Esophagus muscularis mucosa (tissue), 4 donors: ENCODE measurements around the gene MAPK11.

Experiments used
- EP300 ChIP-seq: sonication (generic); formaldehyde crosslinking; IDR thresholded peaks from one replicate; pipeline ENCODE4 v1.6.1; 2017; ENCODE audit warnings: antibody characterized with exemption
- POLR2A ChIP-seq: fragments of 450-650 bp; IDR thresholded peaks from one replicate; pipeline ENCODE4 v1.6.1; 2017; ENCODE audit warnings: antibody characterized with exemption, moderate library complexity, mild to moderate bottlenecking, low read depth
- POLR2AphosphoS5 ChIP-seq, 2 donors: sonication (generic); formaldehyde crosslinking; IDR thresholded peaks; one replicate each; pipeline ENCODE4 v1.6.1; 2017; ENCODE audit warnings: antibody characterized with exemption in 2 of 2
- TF ChIP-seq, protein P1 (sequence below), 3 experiments: fragments of 200-600 bp in 2 of 3; fragments of 450-650 bp in 1 of 3; sonication (generic) in 2 of 3; IDR thresholded peaks; one replicate each; pipeline ENCODE4 v1.5.1; 2017 to 2019; ENCODE audit warnings: antibody characterized with exemption in 3 of 3, mild to moderate bottlenecking in 2 of 3, moderate library complexity in 1 of 3

- TF ChIP-seq, protein P1, sequence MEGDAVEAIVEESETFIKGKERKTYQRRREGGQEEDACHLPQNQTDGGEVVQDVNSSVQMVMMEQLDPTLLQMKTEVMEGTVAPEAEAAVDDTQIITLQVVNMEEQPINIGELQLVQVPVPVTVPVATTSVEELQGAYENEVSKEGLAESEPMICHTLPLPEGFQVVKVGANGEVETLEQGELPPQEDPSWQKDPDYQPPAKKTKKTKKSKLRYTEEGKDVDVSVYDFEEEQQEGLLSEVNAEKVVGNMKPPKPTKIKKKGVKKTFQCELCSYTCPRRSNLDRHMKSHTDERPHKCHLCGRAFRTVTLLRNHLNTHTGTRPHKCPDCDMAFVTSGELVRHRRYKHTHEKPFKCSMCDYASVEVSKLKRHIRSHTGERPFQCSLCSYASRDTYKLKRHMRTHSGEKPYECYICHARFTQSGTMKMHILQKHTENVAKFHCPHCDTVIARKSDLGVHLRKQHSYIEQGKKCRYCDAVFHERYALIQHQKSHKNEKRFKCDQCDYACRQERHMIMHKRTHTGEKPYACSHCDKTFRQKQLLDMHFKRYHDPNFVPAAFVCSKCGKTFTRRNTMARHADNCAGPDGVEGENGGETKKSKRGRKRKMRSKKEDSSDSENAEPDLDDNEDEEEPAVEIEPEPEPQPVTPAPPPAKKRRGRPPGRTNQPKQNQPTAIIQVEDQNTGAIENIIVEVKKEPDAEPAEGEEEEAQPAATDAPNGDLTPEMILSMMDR (IDR thresholded peaks at IDR 0.05), result peak in 2 of 3 experiments; percentile 33 to 49
- TF ChIP-seq POLR2A, result peak; percentile 44
- TF ChIP-seq POLR2AphosphoS5 (IDR thresholded peaks at IDR 0.05), result peak; percentile 98 to 99
- no peak for TF ChIP-seq EP300
Measured at GRCh38 chr22:50244420-50245213, 25.6 kb downstream of the MAPK11 start, which contains the start of gene TUBGCP6.
